Breast epithelium (tissue), 4 donors: Measurements from ENCODE around the gene MGAT5. TPM values are rescaled to one million over a fixed set of nuclear protein-coding genes. Genes with fewer than 3 reads are reported as not detected.

ENCODE experiments used
- DNase-seq, 2 donors: peaks; one replicate each; pipeline ENCODE4 v3.0.0-alpha.2; 2019; ENCODE audit warnings: low spot score in 2 of 2
- H3K27ac ChIP-seq, 2 donors: fragments of 200-600 bp; sonication (generic) in 1 of 2; one replicate each; pipeline ENCODE4 v1.5.1; 2016 to 2019; ENCODE audit warnings: mild to moderate bottlenecking in 1 of 2
- H3K27me3 ChIP-seq, 2 donors: fragments of 200-600 bp; sonication (generic) in 1 of 2; one replicate each; pipeline versions ENCODE4 v1.5.1 to v1.6.0; 2017 to 2019; ENCODE audit warnings: control low read depth in 1 of 2, mild to moderate bottlenecking in 1 of 2
- H3K36me3 ChIP-seq: fragments of 200-600 bp; one replicate; pipeline ENCODE4 v1.5.1; 2019
- H3K4me1 ChIP-seq, 2 donors: fragments of 200-600 bp; sonication (generic); one replicate each; pipeline ENCODE4 v1.5.1; 2016 to 2019; ENCODE audit warnings: control low read depth in 1 of 2
- H3K4me3 ChIP-seq, 3 donors: fragments of 200-600 bp; sonication (generic); 1 replicate in 2 of 3; 2 replicates in 1 of 3; pipeline ENCODE4 v1.5.1; 2016 to 2019; ENCODE audit warnings: mild to moderate bottlenecking in 3 of 3, moderate library complexity in 2 of 3
- H3K9me3 ChIP-seq, 2 donors: fragments of 200-600 bp; sonication (generic) in 1 of 2; one replicate each; pipeline ENCODE4 v1.5.1; 2016 to 2019; ENCODE audit warnings: control low read depth in 1 of 2
- CTCF ChIP-seq, 3 donors: fragments of 450-650 bp; IDR thresholded peaks; one replicate each; pipeline ENCODE4 v1.5.1; 2016 to 2017; ENCODE audit warnings: antibody characterized with exemption in 3 of 3, mild to moderate bottlenecking in 3 of 3, moderate library complexity in 3 of 3
- POLR2A ChIP-seq: fragments of 450-650 bp; IDR thresholded peaks from one replicate; pipeline ENCODE4 v1.6.1; 2016; ENCODE audit warnings: antibody characterized with exemption, mild to moderate bottlenecking, moderate library complexity
- POLR2AphosphoS5 ChIP-seq, 3 donors: sonication (generic); formaldehyde crosslinking; IDR thresholded peaks; one replicate each; pipeline ENCODE4 v1.6.1; 2017; ENCODE audit warnings: antibody characterized with exemption in 3 of 3
- intact Hi-C: fragments of 100-400 bp; cut with DNase I; formaldehyde crosslinking; loops from one replicate; pipeline ENCODE4 v1.15.1; 2023; ENCODE audit warnings: low total_unique reads
- total RNA-seq, 3 donors: library from RNA; depleted of rRNA; stranded (reverse); fragments of >200 nt; gene quantifications; one replicate each; pipeline ENCODE4 v1.1.0, GENCODE V29; 2016

The MGAT5 gene
- total RNA-seq, 3 donors from 2014 or later = 30.5 to 42.6 (median 34.4) TPM

- H3K4me1 ChIP-seq = no peaks in the 10 kb centered on the region
- intact Hi-C loops = no loop called here
- H3K4me3 ChIP-seq = no peak overlapping the region
- no peak for DNase-seq
- no peaks in the 10 kb centered on the region for H3K9me3 ChIP-seq
- H3K36me3 ChIP-seq = no peaks in the 10 kb centered on the region
- TF ChIP-seq POLR2AphosphoS5 (IDR thresholded peaks at IDR 0.05) = no peak
- TF ChIP-seq POLR2A = no peak
- TF ChIP-seq CTCF (IDR thresholded peaks at IDR 0.05) = no peak
- peak overlapping the region in 1 of 2 donors; percentile 29 for H3K27ac ChIP-seq
- H3K27me3 ChIP-seq = no peaks in the 10 kb centered on the region
These were observed 107.0 kb downstream of the MGAT5 start for GRCh38 chr2:134360745-134361487.

- Histone ChIP-seq H3K27me3 (no peaks in the 10 kb centered on the region), H3K9me3 (no peaks in the 10 kb centered on the region), H3K36me3 (no peaks in the 10 kb centered on the region), H3K4me3 (no peak overlapping the region), H3K27ac (peak overlapping the region; percentile 0 to 67), H3K4me1 (no peaks in the 10 kb centered on the region)
- intact Hi-C loops = no loop called here
- no peak for DNase-seq
- no peak for TF ChIP-seq POLR2A
These were observed 107.8 kb downstream of the MGAT5 start for GRCh38 chr2:134361648-134362047.

DNA sequence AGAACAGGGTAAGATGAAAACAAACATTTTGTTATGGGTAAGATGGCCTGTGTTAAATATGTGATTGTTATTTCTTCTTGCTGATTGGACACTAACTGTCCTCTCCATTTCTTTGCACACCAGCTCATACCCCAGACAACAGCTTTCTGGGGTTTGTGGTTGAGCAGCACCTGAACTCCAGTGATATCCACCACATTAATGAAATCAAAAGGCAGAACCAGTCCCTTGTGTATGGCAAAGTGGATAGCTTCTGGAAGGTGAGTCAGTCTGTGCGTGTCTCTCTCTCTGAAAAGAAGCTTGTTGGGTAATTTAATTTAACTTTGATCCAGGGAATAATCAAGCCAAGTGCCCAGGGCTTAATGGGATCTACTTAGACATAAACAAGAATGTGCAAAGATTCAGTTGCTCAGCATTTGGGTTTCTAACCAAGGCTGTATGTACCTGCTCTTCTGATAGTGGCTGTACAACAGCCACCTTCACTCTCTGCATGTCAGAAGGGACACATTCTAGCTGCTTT lies 108.3 kb downstream of the MGAT5 start:
- TF ChIP-seq POLR2AphosphoS5 (IDR thresholded peaks at IDR 0.05) (no peak), CTCF (IDR thresholded peaks at IDR 0.05) (no peak), POLR2A (no peak)
- H3K4me3 ChIP-seq = no peak overlapping the region
- no peaks in the 10 kb centered on the region for H3K9me3 ChIP-seq
- no peaks in the 10 kb centered on the region for H3K27me3 ChIP-seq
- intact Hi-C loops = no loop called here
- peak overlapping the region; percentile 15 to 67 for H3K27ac ChIP-seq
- H3K4me1 ChIP-seq = no peaks in the 10 kb centered on the region
- no peaks in the 10 kb centered on the region for H3K36me3 ChIP-seq
- DNase-seq = no peak

GRCh38 chr2:134362740-134363139 lies 108.9 kb downstream of the MGAT5 start:
- Histone ChIP-seq H3K27ac (peak overlapping the region; percentile 15 to 67), H3K4me1 (no peaks in the 10 kb centered on the region), H3K9me3 (no peaks in the 10 kb centered on the region), H3K27me3 (no peaks in the 10 kb centered on the region), H3K36me3 (no peaks in the 10 kb centered on the region), H3K4me3 (no peak overlapping the region)
- TF ChIP-seq CTCF (IDR thresholded peaks at IDR 0.05) (no peak), POLR2A (no peak), POLR2AphosphoS5 (IDR thresholded peaks at IDR 0.05) (no peak)
- no peak for DNase-seq
- intact Hi-C loops = no loop called here

DNA sequence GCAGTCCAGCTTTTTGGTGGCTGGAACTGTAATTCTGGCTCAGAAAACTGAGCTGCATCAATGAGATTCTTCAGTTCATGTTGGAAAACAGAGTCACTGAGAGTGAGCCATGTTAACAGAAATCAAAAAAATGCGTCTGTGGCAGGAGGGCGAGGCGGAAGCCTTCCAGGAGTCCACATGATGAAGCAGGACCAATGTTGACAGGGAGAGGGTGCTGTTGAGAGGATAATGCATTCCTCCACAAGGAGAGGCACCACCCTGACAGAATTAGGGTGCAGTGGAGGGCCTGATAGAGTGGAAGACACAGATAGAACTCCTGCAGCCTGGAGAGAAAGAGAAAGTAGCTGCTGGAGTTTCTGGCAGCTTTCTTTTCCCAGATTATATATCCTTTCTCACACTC lies 111.5 kb downstream of the MGAT5 start:
- H3K27me3 ChIP-seq = no peaks in the 10 kb centered on the region
- intact Hi-C loops = no loop called here
- no peaks in the 10 kb centered on the region for H3K9me3 ChIP-seq
- no peak overlapping the region for H3K4me3 ChIP-seq
- no peak overlapping the region for H3K27ac ChIP-seq
- no peak for TF ChIP-seq POLR2A
- no peak for TF ChIP-seq CTCF (IDR thresholded peaks at IDR 0.05)
- TF ChIP-seq POLR2AphosphoS5 (IDR thresholded peaks at IDR 0.05) = no peak
- no peaks in the 10 kb centered on the region for H3K36me3 ChIP-seq
- H3K4me1 ChIP-seq = no peaks in the 10 kb centered on the region
- no peak for DNase-seq
